PC-3 (cell line): ENCODE data around the gene PLOD2.

ENCODE experiments used
- CTCF ChIP-seq: fragments of 300-600 bp; sonication (generic); conservative IDR thresholded peaks from 2 replicates; pipeline ENCODE4 v1.5.1; 2017; ENCODE audit warnings: antibody characterized with exemption, low read depth, mild to moderate bottlenecking, low read length
- EZH2 ChIP-seq: fragments of 300-600 bp; sonication (generic); IDR thresholded peaks from one replicate; pipeline ENCODE4 v1.6.1; 2017; ENCODE audit warnings: antibody characterized with exemption, mild to moderate bottlenecking, low read length; ENCODE audit not compliant: unreplicated experiment

GRCh38 chr3:146178006-146178689 is 17.2 kb upstream of the PLOD2 start:
- TF ChIP-seq CTCF (no peak), EZH2 (no peak)
